ENCODE results near the gene MAGI2. TPM values are rescaled to one million over a fixed set of nuclear protein-coding genes. Genes with fewer than 3 reads are reported as not detected.

MAGI2 gene
- total RNA-seq, 1 experiment from 2014 or later, result 0.22 TPM

GRCh38 chr7:78983483-78983882 lies 470.0 kb downstream of the MAGI2 start (continued):
- TF ChIP-seq REST (IDR thresholded peaks at IDR 0.05; ENCODE audit: low read depth), result no peak
- TF ChIP-seq ZBTB33 (IDR thresholded peaks at IDR 0.05; ENCODE audit: extremely low read depth, insufficient replicate concordance, low read length), result no peak
- no peak for TF ChIP-seq TCF7L2 (IDR thresholded peaks at IDR 0.05; ENCODE audit: borderline replicate concordance, extremely low read depth, insufficient read depth, insufficient read length)
- TF ChIP-seq CTCF (IDR thresholded peaks at IDR 0.05 in 2 of 3, conservative IDR thresholded peaks at IDR 0.05 in 1 of 3; ENCODE audit: borderline replicate concordance in 1 of 3, insufficient read depth in 1 of 3, low read depth in 2 of 3, low read length in 2 of 3), result no peak

GRCh38 chr7:78970440-78970916 lies 483.0 kb downstream of the MAGI2 start:
- intact Hi-C loops (cut with micrococcal nuclease), result no loop called here
- H3K4me2 ChIP-seq (ENCODE audit: low read length), result no peak overlapping the region
- ChIA-PET POLR2A (no interaction called here), RAD21 (ENCODE audit: low non-redundant PET in 1 of 2, low total read pairs in 2 of 2, uncharacterized antibody in 2 of 2, unreplicated experiment in 2 of 2) (no interaction called here), CTCF (no interaction called here)
- H3K9me3 ChIP-seq (ENCODE audit: control insufficient read depth in 1 of 2, insufficient read depth in 1 of 2, low read depth in 1 of 2, low read length in 2 of 2), result no peaks in the 10 kb centered on the region
- no peaks in the 10 kb centered on the region for H3K9me2 ChIP-seq (ENCODE audit: insufficient read depth)
- no peaks in the 10 kb centered on the region for H3K79me2 ChIP-seq (ENCODE audit: insufficient read depth, low read length)
- DNase-seq (ENCODE audit: low read depth, low spot score), result no peak
- ATAC-seq, result no peak
- H3K9ac ChIP-seq (ENCODE audit: low read length), result no peak overlapping the region
- no TSS peak for BruUV-seq (replicated peaks)
- no peaks in the 10 kb centered on the region for H3K4me1 ChIP-seq (ENCODE audit: control insufficient read depth in 1 of 2, insufficient read depth in 2 of 2, low read length in 2 of 2)
- H3K27me3 ChIP-seq (ENCODE audit: insufficient read depth, low read length), result no peaks in the 10 kb centered on the region
- H3K27ac ChIP-seq (ENCODE audit: low read depth, low read length), result no peak overlapping the region
- H3K4me3 ChIP-seq (replicated peaks in 1 of 2; ENCODE audit: low read depth in 1 of 2, low read length in 2 of 2), result no peak overlapping the region
- H4K20me1 ChIP-seq (ENCODE audit: insufficient read depth), result no peaks in the 10 kb centered on the region
- no peak overlapping the region for H2AFZ ChIP-seq (ENCODE audit: low read depth, low read length, poor library complexity, severe bottlenecking)
- no peaks in the 10 kb centered on the region for H3K36me3 ChIP-seq (ENCODE audit: control insufficient read depth in 1 of 2, insufficient read depth in 2 of 2, low read length in 2 of 2)
- TF ChIP-seq ZFX (IDR thresholded peaks at IDR 0.05), result no peak
- TF ChIP-seq EGR1 (IDR thresholded peaks at IDR 0.05; ENCODE audit: low read depth), result no peak
- no peak for TF ChIP-seq ZBTB33 (IDR thresholded peaks at IDR 0.05; ENCODE audit: extremely low read depth, insufficient replicate concordance, low read length)
- no peak for TF ChIP-seq SIN3A (IDR thresholded peaks at IDR 0.05; ENCODE audit: low read depth)
- TF ChIP-seq SP1 (IDR thresholded peaks at IDR 0.05; ENCODE audit: low read depth), result no peak
- TF ChIP-seq POLR2A (IDR thresholded peaks at IDR 0.05; ENCODE audit: borderline replicate concordance, extremely low read depth, insufficient read depth, insufficient read length), result no peak
- no peak for TF ChIP-seq REST (IDR thresholded peaks at IDR 0.05; ENCODE audit: low read depth)
